Prostate gland (tissue), 2 donors: ENCODE results near the gene KIAA0513. TPM values are rescaled to one million over a fixed set of nuclear protein-coding genes. Genes with fewer than 3 reads are reported as not detected.

ENCODE experiments used
- DNase-seq: peaks from one replicate; pipeline ENCODE4 v3.0.0-alpha.2; 2019; ENCODE audit warnings: low spot score
- H3K27ac ChIP-seq, 2 donors: fragments of 200-600 bp; sonication (generic); 2 replicates each; pipeline ENCODE4 v1.5.1; 2017 to 2019
- H3K27me3 ChIP-seq: fragments of 200-600 bp; sonication (generic); replicated peaks from 2 replicates; pipeline ENCODE4 v1.5.1; 2019; ENCODE audit not compliant: insufficient read depth
- H3K36me3 ChIP-seq, 2 donors: fragments of 200-600 bp; sonication (generic); 1 replicate in 1 of 2; 2 replicates in 1 of 2; pipeline versions ENCODE4 v1.5.1 to v1.8.1; 2017 to 2019
- H3K4me1 ChIP-seq: fragments of 200-600 bp; sonication (generic); replicated peaks from 2 replicates; pipeline ENCODE4 v1.5.1; 2019
- H3K4me3 ChIP-seq, 2 donors: fragments of 200-600 bp; sonication (generic); 2 replicates each; pipeline ENCODE4 v1.5.1; 2017 to 2019
- H3K9me3 ChIP-seq: fragments of 200-600 bp; sonication (generic); 2 replicates; pipeline ENCODE4 v1.5.1; 2017
- CTCF ChIP-seq, 4 experiments: fragments of 200-600 bp in 2 of 4; fragments of 450-650 bp in 2 of 4; sonication (generic) in 2 of 4; IDR thresholded peaks; 1 replicate in 3 of 4; 2 replicates in 1 of 4; pipeline ENCODE4 v1.5.1; 2016 to 2019; ENCODE audit warnings: antibody characterized with exemption in 4 of 4, mild to moderate bottlenecking in 2 of 4, moderate library complexity in 2 of 4
- POLR2A ChIP-seq: fragments of 450-650 bp; IDR thresholded peaks from one replicate; pipeline ENCODE4 v1.6.1; 2016; ENCODE audit warnings: antibody characterized with exemption, mild to moderate bottlenecking
- POLR2AphosphoS5 ChIP-seq: sonication (generic); formaldehyde crosslinking; IDR thresholded peaks from one replicate; pipeline ENCODE4 v1.6.1; 2017; ENCODE audit warnings: antibody characterized with exemption
- WGBS: methylation state at CpG from one replicate; pipeline ENCODE4 v1.1.5; 2018; 5-methylcytosine and 5-hydroxymethylcytosine counted together
- intact Hi-C: fragments of 100-400 bp; cut with DNase I; formaldehyde crosslinking; loops from one replicate; pipeline ENCODE4 v1.14.2; 2022
- total RNA-seq, 2 donors: library from RNA; depleted of rRNA; stranded (reverse); fragments of >200 nt; gene quantifications; one replicate each; pipeline ENCODE4 v1.1.0, GENCODE V29; 2016

Gene KIAA0513
- total RNA-seq, 2 donors from 2014 or later: 14.4 to 29.4 TPM

- H3K27me3 ChIP-seq: no peaks in the 10 kb centered on the region
- H3K4me1 ChIP-seq: no peaks in the 10 kb centered on the region
- intact Hi-C loops: no loop called here
- H3K4me3 ChIP-seq: no peak overlapping the region
- 91% methylated on average over 7 of the region's 7 CpGs for WGBS
- DNase-seq: no peak
- H3K9me3 ChIP-seq: no peaks in the 10 kb centered on the region
- no peaks in the 10 kb centered on the region for H3K36me3 ChIP-seq
- no peak for TF ChIP-seq POLR2A
- TF ChIP-seq CTCF (IDR thresholded peaks at IDR 0.05): no peak
- TF ChIP-seq POLR2AphosphoS5: no peak
- no peak overlapping the region for H3K27ac ChIP-seq
Measured at GRCh38 chr16:85057948-85058347, 30.4 kb downstream of the KIAA0513 start.

GRCh38 chr16:85058909-85059308, 31.3 kb downstream of the KIAA0513 start:
- no peak overlapping the region for H3K27ac ChIP-seq
- no peaks in the 10 kb centered on the region for H3K36me3 ChIP-seq
- WGBS: 95% methylated on average over 4 of the region's 4 CpGs
- no peaks in the 10 kb centered on the region for H3K27me3 ChIP-seq
- H3K4me1 ChIP-seq: no peaks in the 10 kb centered on the region
- no peak overlapping the region for H3K4me3 ChIP-seq
- TF ChIP-seq POLR2AphosphoS5: no peak
- no peak for TF ChIP-seq POLR2A
- no peak for TF ChIP-seq CTCF (IDR thresholded peaks at IDR 0.05)
- DNase-seq: no peak
- intact Hi-C loops: no loop called here
- H3K9me3 ChIP-seq: no peaks in the 10 kb centered on the region

- no peak for DNase-seq
- Histone ChIP-seq H3K4me3 (no peak overlapping the region), H3K4me1 (no peaks in the 10 kb centered on the region), H3K27ac (no peak overlapping the region), H3K36me3 (no peaks in the 10 kb centered on the region), H3K9me3 (no peaks in the 10 kb centered on the region), H3K27me3 (no peaks in the 10 kb centered on the region)
- no peak for TF ChIP-seq CTCF (IDR thresholded peaks at IDR 0.05)
- TF ChIP-seq POLR2A: no peak
- TF ChIP-seq POLR2AphosphoS5: no peak
- 94% methylated on average over 8 of the region's 8 CpGs for WGBS
- intact Hi-C loops: no loop called here
Measured at GRCh38 chr16:85061566-85061965, 34.0 kb downstream of the KIAA0513 start.

- no peak overlapping the region for H3K4me3 ChIP-seq
- TF ChIP-seq POLR2A: no peak
- TF ChIP-seq POLR2AphosphoS5: no peak
- TF ChIP-seq CTCF (IDR thresholded peaks at IDR 0.05): no peak
- H3K36me3 ChIP-seq: no peaks in the 10 kb centered on the region
- H3K9me3 ChIP-seq: no peaks in the 10 kb centered on the region
- no peaks in the 10 kb centered on the region for H3K4me1 ChIP-seq
- no peak overlapping the region for H3K27ac ChIP-seq
- no peak for DNase-seq
- 88% methylated on average over 9 of the region's 9 CpGs for WGBS
- intact Hi-C loops: no loop called here
- no peaks in the 10 kb centered on the region for H3K27me3 ChIP-seq
Measured at GRCh38 chr16:85062323-85062722, 34.7 kb downstream of the KIAA0513 start.

GRCh38 chr16:85062845-85063244, 35.2 kb downstream of the KIAA0513 start:
- 83% methylated on average over 10 of the region's 11 CpGs for WGBS

More at GRCh38 chr16:85062845-85063244, 35.2 kb downstream of the KIAA0513 start:
- intact Hi-C loops: no loop called here
- H3K27me3 ChIP-seq: no peaks in the 10 kb centered on the region
- H3K4me3 ChIP-seq: no peak overlapping the region
- no peaks in the 10 kb centered on the region for H3K9me3 ChIP-seq
- no peaks in the 10 kb centered on the region for H3K36me3 ChIP-seq
- H3K27ac ChIP-seq: no peak overlapping the region
- no peaks in the 10 kb centered on the region for H3K4me1 ChIP-seq
- no peak for TF ChIP-seq POLR2A
- TF ChIP-seq POLR2AphosphoS5: no peak
- no peak for TF ChIP-seq CTCF (IDR thresholded peaks at IDR 0.05)
- DNase-seq: no peak
